ENCODE data around the gene BABAM2.

DNA sequence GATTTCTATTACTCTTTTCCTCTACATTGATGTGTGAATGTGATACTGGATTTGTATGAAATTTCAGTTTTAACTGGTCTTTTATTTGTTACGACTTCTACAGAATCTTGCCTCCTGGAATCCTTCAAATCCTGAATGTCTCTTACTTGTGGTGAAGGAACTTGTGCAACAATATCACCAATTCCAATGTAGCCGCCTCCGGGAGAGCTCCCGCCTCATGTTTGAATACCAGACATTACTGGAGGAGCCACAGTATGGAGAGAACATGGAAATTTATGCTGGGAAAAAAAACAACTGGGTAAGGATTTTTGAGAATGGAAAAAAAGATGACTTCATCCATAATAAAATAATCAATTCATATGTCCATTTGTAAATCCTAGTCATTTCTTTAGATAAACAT is 134.6 kb downstream of the BABAM2 start:
- TF ChIP-seq EZH2 (optimal IDR thresholded peaks at IDR 0.05; ENCODE audit: low read depth, low read length), result no peak
- TF ChIP-seq, protein P1, sequence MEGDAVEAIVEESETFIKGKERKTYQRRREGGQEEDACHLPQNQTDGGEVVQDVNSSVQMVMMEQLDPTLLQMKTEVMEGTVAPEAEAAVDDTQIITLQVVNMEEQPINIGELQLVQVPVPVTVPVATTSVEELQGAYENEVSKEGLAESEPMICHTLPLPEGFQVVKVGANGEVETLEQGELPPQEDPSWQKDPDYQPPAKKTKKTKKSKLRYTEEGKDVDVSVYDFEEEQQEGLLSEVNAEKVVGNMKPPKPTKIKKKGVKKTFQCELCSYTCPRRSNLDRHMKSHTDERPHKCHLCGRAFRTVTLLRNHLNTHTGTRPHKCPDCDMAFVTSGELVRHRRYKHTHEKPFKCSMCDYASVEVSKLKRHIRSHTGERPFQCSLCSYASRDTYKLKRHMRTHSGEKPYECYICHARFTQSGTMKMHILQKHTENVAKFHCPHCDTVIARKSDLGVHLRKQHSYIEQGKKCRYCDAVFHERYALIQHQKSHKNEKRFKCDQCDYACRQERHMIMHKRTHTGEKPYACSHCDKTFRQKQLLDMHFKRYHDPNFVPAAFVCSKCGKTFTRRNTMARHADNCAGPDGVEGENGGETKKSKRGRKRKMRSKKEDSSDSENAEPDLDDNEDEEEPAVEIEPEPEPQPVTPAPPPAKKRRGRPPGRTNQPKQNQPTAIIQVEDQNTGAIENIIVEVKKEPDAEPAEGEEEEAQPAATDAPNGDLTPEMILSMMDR (IDR thresholded peaks at IDR 0.05; ENCODE audit: low read length), result no peak
- TF ChIP-seq EZH2phosphoT487 (IDR thresholded peaks at IDR 0.05; ENCODE audit: low read length), result no peak
